HG03175 (cell line): Measurements from ENCODE around the gene PARVG.

Experiments used
- ATAC-seq: cut with Tn5 transposase; IDR thresholded peaks from one replicate; pipeline ENCODE4 v1.9.1; 2021; ENCODE audit warnings: mild to moderate bottlenecking, moderate library complexity; ENCODE audit not compliant: unreplicated experiment

PARVG gene

DNA sequence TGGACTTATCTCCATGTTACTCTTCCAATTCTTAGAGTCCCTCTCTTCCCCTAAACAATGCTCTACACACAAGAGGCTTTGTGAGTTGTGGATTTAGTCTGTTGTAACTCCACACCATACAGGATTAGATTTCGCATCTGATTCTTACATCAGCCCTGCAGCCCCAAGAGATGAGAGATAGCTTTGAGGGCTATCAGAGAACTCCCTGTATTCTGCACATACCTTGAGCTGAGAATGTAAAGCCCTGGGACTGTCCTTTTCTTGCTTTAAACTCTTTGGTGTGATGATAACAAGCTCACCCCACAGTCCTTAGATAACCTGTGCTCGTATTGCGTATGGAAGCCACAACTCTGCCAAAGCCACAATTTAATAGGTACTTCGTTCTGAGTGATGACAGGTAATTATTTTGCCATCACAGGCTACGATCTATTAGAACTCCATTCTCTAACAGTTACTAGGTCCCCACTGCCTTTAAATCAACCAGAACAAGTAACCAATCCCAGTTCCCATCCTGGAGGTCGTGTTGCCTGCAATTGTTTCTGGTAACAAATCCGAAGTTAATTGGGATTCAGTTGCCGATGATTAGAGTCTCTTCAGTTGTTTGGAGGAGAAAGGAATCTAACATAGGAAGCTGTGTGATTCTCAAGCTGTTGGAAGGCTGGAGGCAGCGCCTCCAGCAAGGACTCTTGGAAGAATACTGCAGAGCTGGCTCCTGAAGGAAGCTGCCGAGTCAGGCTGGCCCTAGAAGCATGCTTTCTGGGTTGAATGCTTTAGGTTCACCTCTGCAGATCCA lies 1.3 kb upstream of the PARVG start:
- no peak for ATAC-seq

DNA sequence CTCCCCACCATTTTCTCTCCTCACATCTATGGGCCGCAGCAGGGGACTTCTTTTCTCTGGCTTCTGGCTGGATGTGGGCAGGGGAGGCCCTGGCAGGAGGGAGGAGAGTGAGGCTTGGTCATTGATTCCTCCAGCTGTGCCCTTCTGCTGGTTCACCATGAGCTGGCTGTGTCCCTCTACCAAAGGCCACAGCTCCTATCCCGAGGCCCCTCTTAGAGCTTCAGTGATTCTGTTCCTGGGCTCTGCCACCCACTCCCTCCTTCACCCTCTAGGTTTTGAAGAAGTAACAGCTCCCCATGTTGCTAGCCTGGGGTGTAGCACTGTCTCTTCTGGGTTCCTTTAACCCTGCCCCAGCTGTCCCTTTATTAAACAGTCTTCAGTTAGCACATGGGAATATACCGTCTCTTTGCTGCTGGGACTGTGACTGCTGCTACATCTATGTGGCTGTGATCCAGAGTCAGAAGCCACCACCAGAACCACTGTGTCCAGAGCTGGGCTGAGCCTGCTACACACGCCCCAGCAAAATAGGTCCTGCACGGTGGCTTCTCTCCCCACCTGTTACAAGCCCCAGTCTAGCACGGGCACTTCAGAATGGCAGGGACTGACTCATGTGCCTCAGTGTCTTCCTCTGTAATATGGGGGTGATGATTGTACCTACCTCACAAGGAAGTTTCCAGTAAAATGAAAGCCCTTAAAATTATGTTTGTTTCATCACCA lies 578 bp upstream of the PARVG start:
- no peak for ATAC-seq

DNA sequence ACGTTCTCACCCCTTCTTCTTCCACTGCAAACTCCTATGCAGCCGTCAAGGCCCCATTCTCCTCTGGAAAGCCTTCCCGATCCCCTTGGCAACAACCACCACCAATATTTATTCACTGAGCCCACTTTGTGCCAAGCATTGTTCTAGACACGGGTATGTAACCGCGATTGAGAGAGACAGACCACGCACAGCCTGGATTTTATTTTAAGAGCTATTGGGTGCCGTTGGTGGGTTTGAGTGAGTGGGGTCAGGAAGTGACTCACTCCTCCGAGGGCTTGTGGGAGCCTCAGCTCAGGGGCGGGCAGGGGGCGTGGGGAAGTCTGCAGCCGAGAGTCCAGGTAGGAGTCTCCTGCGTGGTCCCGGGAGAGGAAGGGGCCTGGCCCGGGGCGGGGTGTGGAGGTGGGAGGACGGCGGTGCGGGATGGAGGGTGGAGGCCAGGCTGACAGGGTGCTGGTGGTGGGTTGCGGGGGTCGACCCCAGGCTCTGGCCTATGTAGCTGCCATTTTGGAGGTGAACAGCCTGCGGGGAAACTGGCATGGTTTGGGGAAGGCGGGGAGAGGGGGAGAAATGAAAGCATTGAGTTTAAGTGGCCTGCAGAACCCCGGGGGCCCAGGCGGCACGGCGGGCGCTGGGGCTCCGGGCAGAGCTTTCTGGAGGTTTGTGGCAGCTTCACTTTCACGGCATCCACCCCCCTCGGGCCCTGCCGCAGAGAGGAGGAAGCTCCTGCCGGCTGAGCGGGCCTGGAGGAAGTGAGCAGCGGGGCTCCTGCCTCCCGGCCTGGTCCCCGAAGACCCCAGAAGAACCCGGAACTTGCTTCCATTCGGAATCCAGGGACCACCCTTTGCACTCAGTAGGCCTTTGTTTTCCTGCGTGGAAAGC lies 547 bp downstream of the PARVG start:
- no peak for ATAC-seq

DNA sequence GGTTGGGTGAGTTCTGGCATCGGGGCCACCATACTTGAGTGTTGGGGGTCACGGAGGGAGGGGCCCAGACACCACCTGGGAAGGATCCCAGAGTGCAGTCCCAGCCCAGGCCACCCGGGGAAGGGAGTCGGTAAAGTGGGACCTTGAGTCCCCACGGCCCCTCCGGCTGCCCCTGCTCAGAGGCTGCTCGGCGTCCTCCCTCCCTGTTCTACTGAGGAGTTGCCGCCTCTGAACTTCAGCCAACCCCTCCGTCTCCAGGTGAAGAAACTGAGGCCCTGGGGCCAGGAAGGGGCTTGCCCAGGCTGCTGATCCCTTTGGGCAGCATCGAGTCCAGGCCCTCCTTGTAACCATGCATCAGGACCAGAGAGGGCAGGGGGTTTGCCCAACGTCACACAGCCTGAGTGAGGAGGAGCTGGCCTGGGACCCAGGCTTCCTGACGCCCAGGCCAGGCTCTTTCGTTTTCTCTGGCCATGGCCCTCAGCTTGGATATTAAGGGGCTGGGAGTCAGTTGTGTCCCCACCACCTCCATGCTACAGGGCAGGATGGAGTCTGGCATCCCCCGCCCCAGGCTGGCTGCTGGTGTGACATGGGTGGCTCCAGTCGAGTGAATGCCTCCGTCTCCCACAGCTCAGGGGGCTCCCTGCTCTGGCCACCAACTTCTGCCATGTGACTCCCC lies 1.3 kb downstream of the PARVG start:
- no peak for ATAC-seq

DNA sequence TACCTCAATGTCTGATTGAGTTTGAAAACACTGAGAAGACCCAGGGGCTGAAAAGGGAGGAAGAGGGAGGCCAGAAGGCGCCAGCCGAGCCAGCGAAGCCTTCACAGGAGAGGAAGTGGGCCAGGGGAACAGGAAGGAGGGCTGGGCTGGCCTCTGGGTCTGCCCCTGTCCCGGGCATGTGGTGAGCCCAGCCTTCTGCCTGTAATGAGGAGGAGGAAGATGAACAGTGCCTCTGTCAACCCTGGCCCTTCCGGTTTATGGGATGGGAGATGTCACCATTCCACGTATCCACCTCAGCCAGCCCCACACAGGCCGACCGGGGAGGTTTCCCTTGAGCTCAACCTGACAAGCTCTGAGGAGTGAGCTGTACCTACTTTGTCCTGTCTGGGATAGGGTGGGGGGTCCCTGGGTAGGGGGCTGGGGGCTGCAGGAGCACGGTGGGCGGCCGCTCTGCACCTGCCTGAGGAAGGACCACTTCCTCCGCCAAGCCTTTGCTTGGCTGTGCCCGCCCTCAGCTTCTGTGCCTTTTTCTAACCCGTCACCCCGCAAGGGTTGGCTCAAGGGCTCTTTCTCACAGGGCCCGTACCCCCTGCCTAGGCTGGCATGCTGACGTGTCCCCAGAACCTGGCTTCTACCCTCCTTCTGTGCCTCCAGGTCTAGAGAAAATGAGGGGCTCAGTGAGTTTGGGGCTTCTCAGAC lies 2.0 kb downstream of the PARVG start:
- ATAC-seq, result no peak

DNA sequence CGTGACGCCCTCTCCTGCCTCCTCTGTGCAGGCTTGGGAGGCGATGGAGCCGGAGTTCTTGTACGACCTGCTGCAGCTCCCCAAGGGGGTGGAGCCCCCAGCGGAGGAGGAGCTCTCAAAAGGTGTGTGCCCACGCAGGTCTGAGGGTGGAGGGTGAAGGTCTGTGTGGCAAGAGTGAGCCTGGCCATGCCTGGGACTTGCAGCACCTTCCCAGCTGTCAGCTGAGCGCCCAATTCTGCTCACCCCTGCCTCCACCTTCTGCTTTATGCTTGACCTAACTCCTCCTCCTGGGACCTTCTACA lies 2.5 kb downstream of the PARVG start:
- ATAC-seq, result no peak

DNA sequence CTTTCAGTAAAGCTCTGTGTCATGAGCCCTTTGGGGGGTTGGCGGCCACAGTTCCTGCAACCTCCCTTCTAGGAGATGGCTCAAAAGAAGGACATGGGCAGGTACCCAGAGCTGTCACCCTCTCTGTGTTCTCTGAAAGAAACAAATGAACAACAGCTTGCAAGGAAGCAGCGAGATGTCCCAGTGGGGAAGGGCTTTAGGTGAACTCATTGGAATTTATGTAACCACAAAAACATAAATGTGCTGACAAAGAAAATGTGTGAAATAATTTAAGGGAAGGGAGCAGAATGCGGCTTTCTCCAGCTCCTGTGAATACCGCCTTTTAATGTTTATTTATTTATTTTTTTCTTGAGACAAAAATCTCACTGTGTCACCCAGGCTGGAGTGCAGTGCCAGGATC lies 3.3 kb downstream of the PARVG start:
- ATAC-seq, result no peak

DNA sequence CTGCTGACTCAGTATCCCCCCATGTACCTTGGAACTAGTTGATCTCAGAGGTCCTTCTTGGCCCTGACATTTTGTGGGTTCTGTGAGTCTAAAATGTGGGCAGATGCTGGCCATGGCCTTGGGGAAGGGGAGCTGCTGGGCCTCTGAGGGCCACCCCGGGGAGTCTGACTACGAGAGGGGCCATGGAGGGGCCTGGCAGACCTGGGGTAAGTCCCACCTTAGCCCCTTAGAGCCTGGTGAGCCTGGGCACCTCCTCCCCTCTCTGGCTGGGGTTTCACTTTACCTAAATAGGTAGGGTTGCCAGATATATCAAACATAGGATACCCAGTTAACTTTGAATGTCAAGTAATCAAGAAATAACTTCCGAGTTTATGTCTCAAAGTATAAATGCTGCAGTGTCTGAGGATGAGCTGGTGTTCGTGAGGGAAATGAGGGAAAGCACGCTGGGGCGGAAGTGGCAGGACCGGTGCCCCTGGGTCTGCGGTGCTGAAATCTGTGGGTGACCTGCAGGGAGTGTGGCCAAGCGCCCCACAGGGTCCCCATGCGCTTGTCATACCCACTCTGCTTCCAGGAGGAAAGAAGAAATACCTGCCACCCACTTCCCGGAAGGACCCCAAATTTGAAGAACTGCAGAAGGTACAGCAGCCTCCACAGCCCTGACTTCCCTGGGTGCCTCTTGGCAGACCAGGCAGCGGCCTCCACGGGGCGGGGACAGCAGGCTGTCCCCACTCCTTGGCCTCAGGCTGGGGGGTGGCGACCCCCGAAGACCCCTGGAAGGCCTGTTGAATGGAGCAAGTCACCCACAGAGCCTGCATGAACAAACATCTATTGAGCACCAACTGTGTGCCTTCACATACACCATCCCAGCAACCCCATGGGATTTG lies 4.8 kb downstream of the PARVG start:
- no peak for ATAC-seq

DNA sequence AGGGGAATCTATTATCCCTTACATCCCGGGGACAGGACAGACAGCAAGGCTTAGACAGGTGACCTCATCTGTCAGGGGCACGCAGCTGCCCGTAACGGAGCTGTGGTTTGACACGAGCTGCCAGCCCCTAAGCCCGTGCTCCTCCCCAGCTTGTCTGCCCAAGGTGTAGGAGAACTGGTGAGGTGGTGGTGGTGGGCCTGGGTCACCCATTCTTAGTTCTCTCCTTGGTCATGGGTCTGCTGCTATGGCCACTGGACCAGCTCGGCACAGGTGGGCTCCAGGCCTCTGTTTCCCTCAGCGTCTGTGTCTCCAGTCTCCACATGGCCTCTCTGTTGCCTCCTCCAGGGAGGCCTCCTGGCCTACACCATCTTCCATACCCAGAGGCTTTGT lies 5.4 kb downstream of the PARVG start:
- ATAC-seq, result no peak

DNA sequence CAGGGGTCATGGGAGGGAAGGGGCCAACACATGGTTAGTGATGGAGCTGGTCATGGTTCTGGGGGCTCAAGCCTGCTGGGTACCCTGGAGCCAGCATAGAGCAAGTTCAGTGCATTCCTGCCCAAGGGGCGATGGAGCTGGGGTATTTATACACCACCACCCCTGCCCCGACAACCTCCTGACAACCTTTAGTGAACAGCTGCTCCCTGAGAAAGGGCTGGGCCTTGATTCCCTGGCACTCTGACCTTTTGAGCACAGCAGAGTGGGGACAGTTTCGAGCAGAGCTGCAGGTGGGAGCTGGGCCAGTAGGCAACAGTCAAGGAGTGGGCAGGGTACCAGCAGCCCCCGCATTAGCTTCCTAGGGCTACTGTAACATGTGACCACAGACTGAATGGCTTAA lies 6.0 kb downstream of the PARVG start:
- ATAC-seq, result no peak

DNA sequence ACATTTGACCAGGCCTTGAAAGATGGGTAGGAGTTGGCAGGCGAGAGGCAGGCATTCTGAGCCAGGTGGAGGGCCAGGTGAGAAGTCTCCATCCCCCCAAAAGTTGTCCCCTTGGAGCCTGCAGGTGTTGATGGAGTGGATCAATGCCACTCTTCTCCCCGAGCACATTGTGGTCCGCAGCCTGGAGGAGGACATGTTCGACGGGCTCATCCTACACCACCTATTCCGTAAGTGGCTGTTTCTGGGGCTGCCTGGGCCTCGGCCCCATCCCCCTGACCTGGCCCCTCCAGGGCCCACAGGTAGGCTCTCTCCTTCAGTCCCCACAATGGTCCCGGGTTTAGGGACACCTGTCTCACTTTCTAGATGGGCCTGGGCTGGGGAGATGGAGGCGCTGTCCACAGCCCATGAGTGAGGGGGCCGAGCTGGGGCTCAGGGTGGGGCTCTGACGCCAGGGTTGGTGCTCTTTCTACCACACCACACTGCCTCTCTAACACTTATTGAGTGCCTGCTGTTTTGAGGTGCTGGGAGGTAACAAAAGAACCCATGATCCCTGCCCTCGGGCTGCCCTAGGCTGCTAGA lies 7.0 kb downstream of the PARVG start:
- no peak for ATAC-seq

DNA sequence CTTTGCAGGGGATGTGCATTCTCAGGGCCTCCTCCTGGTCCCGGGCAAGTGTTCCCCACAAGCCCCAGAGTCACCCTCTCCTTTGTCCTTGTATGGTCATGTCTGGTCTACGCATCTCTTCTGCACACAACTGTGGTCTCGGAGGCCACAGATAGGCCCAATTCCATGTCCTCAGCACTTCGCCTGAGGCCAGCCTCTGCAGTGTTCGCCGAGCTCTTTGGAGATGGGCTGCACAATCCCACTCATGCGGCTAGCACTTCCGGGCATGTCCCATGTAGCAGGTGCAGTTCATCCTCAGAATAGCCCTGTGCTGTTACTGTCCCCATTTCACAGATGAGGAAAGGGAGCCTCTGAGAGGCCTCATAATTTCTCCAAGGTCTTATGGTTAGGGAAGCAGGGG lies 7.6 kb downstream of the PARVG start:
- ATAC-seq, result no peak

DNA sequence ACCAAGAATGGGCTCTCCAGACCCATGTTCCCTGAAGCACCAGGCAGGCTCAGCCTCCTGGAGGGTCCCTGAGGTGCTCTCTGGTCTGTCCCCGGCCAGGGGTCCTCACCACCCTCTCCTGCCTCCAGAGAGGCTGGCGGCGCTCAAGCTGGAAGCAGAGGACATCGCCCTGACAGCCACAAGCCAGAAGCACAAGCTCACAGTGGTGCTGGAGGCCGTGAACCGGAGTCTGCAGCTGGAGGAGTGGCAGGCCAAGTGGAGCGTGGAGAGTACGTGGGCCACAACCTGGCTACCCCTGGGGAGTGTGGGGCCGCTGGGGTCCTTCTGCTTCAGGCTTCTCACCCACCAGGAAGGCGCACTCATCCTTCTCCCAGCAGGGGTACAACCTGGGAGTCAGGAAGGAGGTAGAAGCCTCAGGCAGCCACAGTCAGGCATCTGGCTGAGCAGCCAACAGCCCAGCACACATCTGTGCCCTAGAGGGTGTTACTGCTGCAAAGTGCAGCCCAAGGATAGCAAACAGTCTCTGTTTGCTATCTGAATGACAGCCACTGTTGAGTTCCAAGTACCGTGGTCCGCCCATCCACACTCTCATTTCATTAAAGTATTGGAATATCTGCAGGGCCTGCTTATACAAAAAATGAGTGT lies 8.4 kb downstream of the PARVG start:
- ATAC-seq, result no peak

DNA sequence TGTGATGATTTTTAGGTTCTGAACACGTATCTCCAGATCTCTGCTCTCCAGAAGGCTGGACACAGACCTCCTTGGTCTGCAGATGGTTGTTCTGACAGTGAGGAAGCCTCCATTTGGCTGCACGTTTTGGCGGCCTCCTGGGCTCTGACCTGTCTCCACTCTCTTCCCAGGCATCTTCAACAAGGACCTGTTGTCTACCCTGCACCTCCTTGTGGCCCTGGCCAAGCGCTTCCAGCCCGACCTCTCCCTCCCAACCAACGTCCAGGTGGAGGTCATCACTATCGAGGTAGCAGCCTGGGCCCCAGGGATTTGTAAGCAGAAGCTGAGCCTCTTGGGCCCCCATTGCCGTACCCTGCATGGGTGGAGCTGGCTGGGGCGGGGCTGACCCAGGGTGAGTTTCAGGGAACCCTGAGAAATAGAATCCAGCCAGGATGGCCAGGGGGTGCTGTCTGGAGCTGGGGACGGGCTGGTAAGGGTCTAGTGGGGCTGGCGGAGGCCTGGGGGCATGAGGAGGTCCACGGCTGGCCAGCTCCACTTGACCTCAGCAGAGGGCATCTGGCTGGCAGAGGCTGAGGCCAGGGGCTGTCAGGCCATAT lies 9.8 kb downstream of the PARVG start:
- ATAC-seq, result no peak

DNA sequence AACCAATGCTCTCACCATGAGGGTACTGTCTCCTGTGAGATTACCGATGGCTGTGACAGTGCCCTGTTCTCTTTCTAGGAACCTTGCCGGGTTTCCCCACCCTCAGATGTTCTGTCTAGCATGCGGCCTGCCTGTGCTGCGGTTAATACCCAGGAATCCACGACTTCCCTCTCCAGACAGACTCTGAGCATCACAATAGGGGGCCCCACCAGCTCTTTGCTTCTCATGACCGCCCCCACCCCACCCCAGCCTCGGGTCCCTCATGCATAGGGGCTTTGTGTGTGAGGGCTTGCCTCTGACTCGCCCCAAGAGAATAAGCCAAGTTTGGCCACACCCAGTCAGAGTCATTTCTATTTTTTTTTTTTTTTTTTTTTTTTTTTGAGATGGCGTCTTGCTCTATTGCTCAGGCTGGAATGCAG lies 10.3 kb downstream of the PARVG start:
- no peak for ATAC-seq

DNA sequence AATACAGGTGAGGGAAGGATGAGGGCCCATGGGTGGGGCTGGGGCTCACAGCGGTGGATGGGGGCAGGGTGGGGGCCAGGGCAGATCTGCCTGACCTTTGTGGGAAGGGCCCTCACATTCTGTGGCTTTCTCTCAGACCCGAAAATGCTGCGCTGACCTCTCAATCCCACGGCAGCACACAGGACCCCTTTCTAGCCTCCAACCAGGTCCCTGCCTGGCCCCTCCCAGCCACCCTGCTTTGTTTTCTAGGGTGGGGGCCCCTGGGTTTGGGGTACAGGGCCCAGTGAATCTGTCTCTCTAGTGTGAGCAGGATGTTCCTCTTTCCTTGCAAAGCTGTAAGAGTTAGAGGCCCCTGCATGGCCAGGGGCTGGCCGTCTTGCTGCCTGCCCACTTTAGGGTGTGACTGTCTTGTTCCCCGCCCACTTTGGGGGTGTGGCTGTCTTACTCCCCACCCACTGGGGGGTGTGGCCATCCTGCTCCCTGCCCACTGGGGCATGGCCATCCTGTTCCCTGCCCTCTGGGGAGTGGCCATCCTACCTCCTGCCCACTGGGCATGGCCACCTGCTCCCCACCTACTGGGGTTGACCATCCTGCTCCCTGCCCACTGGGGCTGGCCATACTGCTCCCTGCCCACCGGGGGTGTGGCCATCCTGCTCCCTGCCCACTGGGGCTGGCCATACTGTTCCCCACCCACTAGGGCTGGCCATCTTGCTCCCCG lies 11.5 kb downstream of the PARVG start:
- no peak for ATAC-seq

DNA sequence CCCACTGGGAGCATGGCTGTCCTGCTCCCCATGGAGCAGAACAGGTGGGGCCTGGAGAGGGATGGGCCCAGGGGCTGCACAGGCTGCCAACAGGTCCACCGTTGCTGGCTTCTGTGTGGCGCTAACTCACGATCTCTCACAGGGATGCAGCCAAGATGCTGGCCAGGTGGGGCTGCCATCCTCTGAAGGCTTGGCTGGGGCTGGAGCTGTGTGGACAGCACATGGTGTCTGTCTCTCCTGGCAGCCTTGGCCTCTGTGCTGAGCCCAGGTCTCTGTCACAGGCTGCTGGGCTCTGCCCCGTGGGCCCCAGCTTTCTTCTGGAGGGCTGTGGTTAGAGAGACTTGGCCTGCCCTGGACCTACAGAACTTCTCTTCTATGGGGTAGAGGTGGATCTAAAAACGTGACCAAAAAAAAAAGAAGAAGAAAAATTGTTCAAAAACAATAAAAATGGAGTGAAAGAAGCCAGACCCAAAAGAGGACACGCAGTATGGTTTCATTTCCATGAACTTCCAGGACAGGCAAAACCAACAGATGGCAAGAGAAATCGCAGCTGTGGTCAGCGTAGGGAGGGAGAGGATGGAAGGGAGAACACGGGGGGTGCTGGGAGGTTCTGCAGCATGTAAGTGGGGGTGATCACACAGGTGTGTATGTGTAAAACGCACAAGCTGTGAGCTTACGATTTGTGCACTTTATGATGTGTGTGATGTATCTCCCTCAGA lies 12.2 kb downstream of the PARVG start:
- ATAC-seq, result no peak
